Esophagus squamous epithelium (tissue), 5 donors: ENCODE measurements around the gene DSC1. TPM values are rescaled to one million over a fixed set of nuclear protein-coding genes. Genes with fewer than 3 reads are reported as not detected.

Experiments used
- DNase-seq: peaks from one replicate; lab custom pipeline; 2025; lab: John Stamatoyannopoulos, UW
- H3K27ac ChIP-seq, 4 donors: fragments of 200-600 bp; sonication (generic); one replicate each; pipeline ENCODE4 v1.5.1; 2016 to 2019; ENCODE audit warnings: mild to moderate bottlenecking in 1 of 4
- H3K27me3 ChIP-seq, 4 donors: fragments of 200-600 bp; sonication (generic); 1 replicate in 3 of 4; 2 replicates in 1 of 4; pipeline versions ENCODE4 v1.5.1 to v1.6.0; 2017 to 2021; ENCODE audit warnings: antibody characterized with exemption in 1 of 4
- H3K36me3 ChIP-seq, 3 donors: fragments of 200-600 bp; sonication (generic); one replicate each; pipeline ENCODE4 v1.5.1; 2016 to 2019
- H3K4me1 ChIP-seq, 3 donors: fragments of 200-600 bp; sonication (generic); one replicate each; pipeline ENCODE4 v1.5.1; 2017 to 2019
- H3K4me3 ChIP-seq, 4 donors: fragments of 200-600 bp; sonication (generic); 1 replicate in 3 of 4; 2 replicates in 1 of 4; pipeline ENCODE4 v1.5.1; 2016 to 2019; ENCODE audit warnings: mild to moderate bottlenecking in 2 of 4, moderate library complexity in 1 of 4
- H3K9me3 ChIP-seq, 3 donors: fragments of 200-600 bp; sonication (generic); one replicate each; pipeline ENCODE4 v1.5.1; 2016 to 2019
- CTCF ChIP-seq, 6 experiments: fragments of 450-650 bp in 4 of 6; fragments of 200-600 bp in 2 of 6; sonication (generic) in 2 of 6; IDR thresholded peaks; one replicate each; pipeline ENCODE4 v1.5.1; 2016 to 2019; ENCODE audit warnings: antibody characterized with exemption in 6 of 6, mild to moderate bottlenecking in 4 of 6, moderate library complexity in 4 of 6
- POLR2A ChIP-seq, 4 donors: fragments of 450-650 bp; IDR thresholded peaks; one replicate each; pipeline ENCODE4 v1.6.1; 2017; ENCODE audit warnings: antibody characterized with exemption in 4 of 4, mild to moderate bottlenecking in 4 of 4, moderate library complexity in 3 of 4
- WGBS, 2 donors: methylation state at CpG; one replicate each; pipeline ENCODE4 v1.1.5; 2018; 5-methylcytosine and 5-hydroxymethylcytosine counted together
- intact Hi-C: fragments of 100-400 bp; cut with DNase I; formaldehyde crosslinking; loops from one replicate; pipeline ENCODE4 v1.15.0; 2022
- total RNA-seq, 4 donors: library from RNA; depleted of rRNA; stranded (reverse); fragments of >200 nt; gene quantifications; one replicate each; pipeline ENCODE4 v1.1.0, GENCODE V29; 2016
- donor health status: DM: yes; HTN: yes; CAD: no.

DSC1 gene
- total RNA-seq = 1 to 10 TPM in 1 of 4 donors, under 1 TPM in 3; 0.29 to 1.1 (median 0.60) TPM

- intact Hi-C loops = no loop called here
- no peaks in the 10 kb centered on the region for H3K27me3 ChIP-seq
- no peaks in the 10 kb centered on the region for H3K36me3 ChIP-seq
- no peaks in the 10 kb centered on the region for H3K9me3 ChIP-seq
- WGBS, 2 donors = 37 to 38% methylated on average over 5 of the region's 5 CpGs
- H3K27ac ChIP-seq = peak within 1 kb of the TSS in 3 of 4 donors; percentile 29 to 75 (median 73)
- H3K4me1 ChIP-seq = peaks cover 0 to 26% (median 0%) of the 10 kb centered on the region in 3 donors
- H3K4me3 ChIP-seq = no peak within 1 kb of the TSS
- no peak for DNase-seq
- TF ChIP-seq POLR2A (IDR thresholded peaks at IDR 0.05) (no peak), CTCF (IDR thresholded peaks at IDR 0.05) (no peak)
Measured at GRCh38 chr18:31162825-31163435, at the start of gene DSC1. Gene DSC1, minus strand, starts transcription at chr18:31162856. Its CDS starts 262 bp downstream, at chr18:31162594.

- H3K4me3 ChIP-seq = no peak overlapping the region
- 30 to 50% methylated on average over 1 of the region's 1 CpG for WGBS, 2 donors
- intact Hi-C loops = no loop called here
- TF ChIP-seq POLR2A (IDR thresholded peaks at IDR 0.05) (no peak), CTCF (IDR thresholded peaks at IDR 0.05) (no peak)
- no peaks in the 10 kb centered on the region for H3K9me3 ChIP-seq
- no peak for DNase-seq
- no peaks in the 10 kb centered on the region for H3K36me3 ChIP-seq
- no peak overlapping the region for H3K27ac ChIP-seq
- no peaks in the 10 kb centered on the region for H3K27me3 ChIP-seq
- peaks cover 0 to 37% (median 4%) of the 10 kb centered on the region in 3 donors for H3K4me1 ChIP-seq
Measured at GRCh38 chr18:31211047-31211446, 48.4 kb upstream of the DSC1 start.

GRCh38 chr18:31209041-31209440, 46.4 kb upstream of the DSC1 start:
- no peak for DNase-seq

GRCh38 chr18:31207391-31207790, 44.7 kb upstream of the DSC1 start:
- Histone ChIP-seq H3K27me3 (no peaks in the 10 kb centered on the region), H3K27ac (peak overlapping the region; percentile 59 to 91 (median 84)), H3K4me1 (peaks cover 0 to 67% (median 14%) of the 10 kb centered on the region in 3 donors), H3K4me3 (no peak overlapping the region), H3K36me3 (no peaks in the 10 kb centered on the region), H3K9me3 (no peaks in the 10 kb centered on the region)
- TF ChIP-seq POLR2A (IDR thresholded peaks at IDR 0.05) (no peak), CTCF (IDR thresholded peaks at IDR 0.05) (no peak)
- WGBS, 2 donors = 59 to 65% methylated on average over 6 of the region's 6 CpGs
- DNase-seq = no peak
- intact Hi-C loops = loop anchor here (10.0 kb wide), 1 partner anchor 103 kb away; the partner anchor contains the start of gene DSC2

More at GRCh38 chr18:31209041-31209440, 46.4 kb upstream of the DSC1 start:
- peaks cover 0 to 57% (median 14%) of the 10 kb centered on the region in 3 donors for H3K4me1 ChIP-seq
- no peak overlapping the region for H3K4me3 ChIP-seq
- peak overlapping the region in 2 of 4 donors; percentile 90 to 91 for H3K27ac ChIP-seq
- H3K9me3 ChIP-seq = no peaks in the 10 kb centered on the region
- H3K36me3 ChIP-seq = no peaks in the 10 kb centered on the region
- intact Hi-C loops = loop anchor here (10.0 kb wide), 1 partner anchor 104 kb away; the partner anchor contains the start of gene DSC2
- no peaks in the 10 kb centered on the region for H3K27me3 ChIP-seq
- 68 to 81% methylated on average over 4 of the region's 4 CpGs for WGBS, 2 donors
- TF ChIP-seq CTCF (IDR thresholded peaks at IDR 0.05) (no peak), POLR2A (IDR thresholded peaks at IDR 0.05) (no peak)

- H3K4me3 ChIP-seq = peak overlapping the region; percentile 10 to 47 (median 33)
- no peaks in the 10 kb centered on the region for H3K27me3 ChIP-seq
- TF ChIP-seq CTCF (IDR thresholded peaks at IDR 0.05) (peak in 3 of 6 experiments; percentile 37 to 49 (median 42)), POLR2A (IDR thresholded peaks at IDR 0.05) (peak in 1 of 4 donors; percentile 23)
- intact Hi-C loops = loop anchor here (10.0 kb wide), 1 partner anchor 102 kb away; the partner anchor contains the start of gene DSC2
- H3K36me3 ChIP-seq = no peaks in the 10 kb centered on the region
- DNase-seq = no peak
- peaks cover 0 to 70% (median 14%) of the 10 kb centered on the region in 3 donors for H3K4me1 ChIP-seq
- no peaks in the 10 kb centered on the region for H3K9me3 ChIP-seq
- peak overlapping the region; percentile 61 to 91 (median 84) for H3K27ac ChIP-seq
- WGBS, 2 donors = 16 to 22% methylated on average over 11 of the region's 11 CpGs
Measured at GRCh38 chr18:31206787-31207381, 44.2 kb upstream of the DSC1 start.
